Central memory CD4-positive, alpha-beta T cell (primary cell): ENCODE measurements around the gene VASN.
A peak's percentile ranks its signal among the peaks of the same experiment; 100 is the strongest.

Source experiments
- DNase-seq: peaks from one replicate; pipeline ENCODE4 v3.0.0; 2022

The VASN gene

DNA sequence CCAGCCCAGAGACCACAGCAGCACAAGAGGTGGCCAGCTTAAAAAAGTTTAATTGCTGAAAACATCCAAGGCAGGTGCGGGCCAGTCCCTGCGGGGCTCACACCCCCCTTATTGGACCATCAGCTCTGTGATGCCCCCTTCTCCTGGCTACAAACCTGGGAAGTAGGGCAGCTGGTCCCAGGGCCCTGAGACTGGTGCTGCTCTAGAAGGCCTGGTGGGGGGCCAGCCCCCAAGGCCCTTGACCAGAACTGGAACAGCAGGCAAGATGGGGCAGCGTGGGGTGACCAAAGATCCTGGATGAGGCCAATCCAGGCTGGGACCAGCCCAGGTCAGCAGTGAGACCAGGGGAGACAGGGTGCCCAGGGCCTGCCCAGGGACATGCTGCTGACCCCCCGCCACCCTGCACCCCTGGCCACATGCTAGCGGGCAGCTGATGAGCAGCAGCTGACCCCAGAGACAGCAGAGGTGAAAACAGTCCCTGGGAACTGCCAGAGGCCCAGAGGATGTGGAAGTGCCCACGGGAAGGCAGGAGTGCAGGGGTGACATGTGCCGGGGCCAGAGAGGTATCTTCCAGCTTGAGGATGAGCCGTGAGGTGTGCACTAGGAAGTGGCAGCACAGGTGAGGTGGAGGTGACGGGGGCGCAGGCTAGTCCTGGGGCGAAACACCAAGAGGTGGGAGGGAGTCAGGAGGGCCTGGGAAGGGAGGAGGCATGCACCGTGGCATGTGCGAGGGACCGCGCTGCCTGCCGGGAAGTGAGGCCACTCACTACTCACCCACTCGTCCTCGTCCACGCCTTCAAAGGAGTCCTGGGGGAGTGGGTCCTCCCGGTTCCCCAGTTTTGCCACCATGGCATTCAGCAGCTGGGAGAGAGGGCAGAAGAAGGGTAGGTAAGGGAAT lies 16.9 kb upstream of the VASN start:
- DNase-seq: no peak

DNA sequence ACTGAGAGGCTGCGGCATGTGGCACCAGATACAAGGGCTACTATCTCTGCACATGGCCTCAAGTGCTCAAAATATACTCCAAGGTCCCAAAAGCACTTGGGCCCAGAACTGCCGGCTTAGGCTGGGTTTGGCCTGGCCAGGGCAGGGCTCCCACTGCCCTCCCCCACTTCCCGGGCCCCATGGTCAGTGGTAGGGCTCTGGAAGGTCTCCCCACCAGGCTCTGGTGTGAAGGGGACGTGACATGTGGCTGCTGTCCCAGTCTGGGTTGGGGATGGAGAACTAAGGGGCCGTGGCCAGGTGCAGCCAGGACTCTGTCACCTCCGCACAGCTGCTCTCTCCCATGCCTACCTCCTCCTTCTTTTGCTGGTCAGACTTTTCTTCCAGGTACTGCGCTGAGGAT lies 14.8 kb upstream of the VASN start:
- no peak for DNase-seq

DNA sequence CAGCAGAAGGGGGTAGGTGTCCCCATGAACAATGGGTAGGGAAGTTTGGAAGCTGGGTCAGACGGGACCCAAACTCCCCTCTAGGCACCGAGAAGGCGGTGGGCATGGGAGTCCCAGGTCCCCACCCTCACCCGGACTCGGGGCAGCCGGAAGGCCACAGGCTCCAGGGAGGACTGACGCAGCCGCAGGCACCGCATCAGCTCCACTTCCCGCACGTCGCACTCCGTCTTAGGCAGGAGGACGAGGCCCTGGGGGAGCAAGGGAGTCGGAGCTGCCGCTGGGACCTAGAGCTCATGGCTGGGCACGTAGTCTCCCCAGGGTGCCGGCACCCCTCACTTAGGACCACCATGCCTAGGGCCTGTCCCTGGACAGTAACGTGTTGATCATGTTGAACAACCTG lies 13.4 kb upstream of the VASN start:
- DNase-seq: no peak

DNA sequence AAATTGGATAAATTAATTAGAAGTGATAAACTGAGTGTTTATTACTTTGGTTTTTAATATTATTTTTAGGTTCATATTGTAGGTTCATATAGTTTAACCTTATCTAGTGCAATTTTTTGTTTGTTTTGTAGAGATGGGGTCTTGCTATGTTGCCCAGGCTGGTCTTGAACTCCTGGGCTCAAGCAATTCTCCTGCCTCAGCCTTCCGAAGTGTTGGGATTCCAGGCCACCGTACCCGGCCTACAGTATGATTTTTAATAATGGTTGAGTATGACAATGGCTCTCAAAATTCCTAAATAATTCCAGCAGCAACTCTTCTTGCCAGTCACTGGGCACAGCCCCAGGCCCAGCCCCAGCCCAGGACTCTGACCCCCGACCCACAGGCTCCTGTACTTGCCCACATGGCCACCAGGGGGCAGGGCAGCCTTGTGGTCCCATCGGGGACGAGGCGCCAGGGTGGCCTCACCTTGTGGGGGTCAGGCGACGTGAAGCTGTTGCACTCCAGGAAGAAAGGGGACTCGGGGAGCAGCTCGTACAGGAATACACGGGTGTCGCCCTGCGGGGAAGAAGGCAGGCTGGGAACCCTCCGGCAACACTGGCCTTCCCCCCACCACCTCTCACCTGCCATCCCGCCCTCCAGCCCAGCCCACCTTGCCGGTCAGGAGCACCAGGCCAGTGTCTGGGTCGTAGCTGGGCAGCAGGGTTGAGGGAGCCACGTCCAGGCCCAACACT lies 12.7 kb upstream of the VASN start:
- DNase-seq: peak; percentile 50

DNA sequence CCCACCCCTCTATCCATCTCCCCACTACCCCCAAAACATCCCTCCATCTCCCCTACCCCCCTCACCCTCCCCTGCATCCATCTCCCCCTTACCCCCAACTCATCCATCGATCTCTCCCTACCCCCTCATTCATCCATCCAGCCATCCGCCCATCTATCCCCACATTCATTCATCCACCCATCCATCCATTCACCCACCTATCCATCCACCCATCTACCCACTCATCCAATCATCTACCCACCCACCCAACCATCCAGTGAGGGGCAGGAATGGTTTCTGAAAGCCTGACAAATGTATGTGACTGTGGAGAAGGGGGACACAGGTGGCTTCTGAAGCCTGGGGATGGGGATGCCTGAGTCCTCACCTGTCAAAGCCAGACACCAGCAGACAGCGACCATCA lies 11.7 kb upstream of the VASN start:
- no peak for DNase-seq

DNA sequence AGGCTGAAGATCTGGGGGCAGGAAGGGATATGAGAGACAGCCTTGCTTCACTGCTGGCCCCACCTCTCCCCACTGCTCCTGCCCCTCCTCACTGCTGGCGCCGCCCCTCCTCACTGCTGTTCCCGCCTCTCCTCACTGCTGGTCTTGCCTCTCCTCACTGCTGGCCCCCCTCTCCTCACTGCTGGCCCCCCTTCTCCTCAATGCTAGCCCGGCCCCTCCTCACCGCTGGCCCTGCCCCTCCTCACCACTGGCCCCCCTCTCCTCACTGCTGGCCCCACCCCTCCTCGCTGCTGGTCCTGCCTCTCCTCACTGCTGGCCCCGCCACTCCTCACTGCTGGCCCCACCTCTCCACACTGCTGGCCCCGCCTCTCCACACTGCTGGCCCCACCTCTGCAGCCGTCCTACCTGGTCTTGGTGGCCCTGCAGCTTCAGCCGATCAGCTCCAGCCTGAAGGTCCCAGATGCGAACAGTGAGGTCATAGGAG lies 11.1 kb upstream of the VASN start:
- DNase-seq: no peak

DNA sequence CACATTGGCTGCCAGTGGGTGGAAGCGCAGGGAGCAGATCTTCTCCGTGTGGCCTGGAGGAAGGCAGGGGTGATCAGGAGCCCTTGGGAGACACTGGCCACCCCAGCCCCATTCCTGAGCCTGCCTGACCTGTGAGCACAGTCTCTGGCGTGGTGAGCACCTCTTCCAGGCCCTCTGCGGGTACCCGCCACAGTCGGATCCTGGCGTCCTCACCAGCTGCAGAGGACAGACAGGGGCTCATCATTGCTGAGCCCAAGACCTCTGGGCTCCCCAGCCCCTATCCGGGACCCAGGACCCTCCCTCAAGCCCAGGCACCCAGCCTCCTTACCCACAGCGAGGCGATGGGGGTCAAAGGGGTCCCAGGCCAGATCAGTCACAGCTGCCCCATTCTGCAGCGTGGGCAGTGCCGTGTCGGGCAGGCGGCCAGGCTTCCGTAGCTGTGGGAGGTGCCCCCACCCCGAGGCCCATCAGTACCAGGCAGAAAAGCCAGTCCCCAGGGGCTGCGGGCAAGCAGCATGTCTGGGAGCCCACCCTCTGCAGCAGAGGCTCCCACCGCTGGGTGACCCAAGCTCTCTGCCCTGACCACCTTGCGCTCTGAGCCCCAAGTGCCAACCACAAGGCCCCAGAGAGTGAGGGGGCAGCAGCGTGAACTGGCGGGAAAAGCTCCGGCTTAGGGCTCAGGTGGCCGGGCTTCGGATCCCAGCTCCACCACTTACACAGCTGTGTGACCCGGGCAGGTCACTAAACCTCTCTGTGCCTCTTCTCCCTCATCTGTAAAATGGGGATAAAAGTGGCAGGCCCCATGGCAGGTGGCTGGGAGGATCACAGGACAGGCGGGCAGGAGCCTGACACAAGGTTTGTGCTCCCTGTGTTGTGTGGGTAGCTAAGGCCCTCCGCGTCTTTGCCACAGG lies 10.4 kb upstream of the VASN start:
- DNase-seq: no peak

DNA sequence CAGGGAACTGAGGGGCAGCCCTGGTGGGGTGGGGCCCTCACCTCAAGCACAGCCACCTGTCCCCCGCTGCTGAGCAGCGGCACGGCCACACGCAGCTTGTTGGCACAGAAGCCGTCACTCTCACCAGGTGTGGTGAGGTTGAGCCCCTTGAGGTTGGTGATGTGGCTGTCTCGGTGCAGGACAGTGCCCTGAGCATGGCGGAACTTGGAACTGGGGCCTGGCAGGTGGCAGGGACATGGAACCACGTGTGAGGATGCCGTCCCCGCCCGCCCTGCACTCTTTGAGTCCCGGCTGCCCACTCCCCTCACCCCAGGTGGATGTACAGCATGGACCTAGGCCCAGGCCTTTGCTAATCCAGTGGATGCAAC lies 9.7 kb upstream of the VASN start:
- no peak for DNase-seq

DNA sequence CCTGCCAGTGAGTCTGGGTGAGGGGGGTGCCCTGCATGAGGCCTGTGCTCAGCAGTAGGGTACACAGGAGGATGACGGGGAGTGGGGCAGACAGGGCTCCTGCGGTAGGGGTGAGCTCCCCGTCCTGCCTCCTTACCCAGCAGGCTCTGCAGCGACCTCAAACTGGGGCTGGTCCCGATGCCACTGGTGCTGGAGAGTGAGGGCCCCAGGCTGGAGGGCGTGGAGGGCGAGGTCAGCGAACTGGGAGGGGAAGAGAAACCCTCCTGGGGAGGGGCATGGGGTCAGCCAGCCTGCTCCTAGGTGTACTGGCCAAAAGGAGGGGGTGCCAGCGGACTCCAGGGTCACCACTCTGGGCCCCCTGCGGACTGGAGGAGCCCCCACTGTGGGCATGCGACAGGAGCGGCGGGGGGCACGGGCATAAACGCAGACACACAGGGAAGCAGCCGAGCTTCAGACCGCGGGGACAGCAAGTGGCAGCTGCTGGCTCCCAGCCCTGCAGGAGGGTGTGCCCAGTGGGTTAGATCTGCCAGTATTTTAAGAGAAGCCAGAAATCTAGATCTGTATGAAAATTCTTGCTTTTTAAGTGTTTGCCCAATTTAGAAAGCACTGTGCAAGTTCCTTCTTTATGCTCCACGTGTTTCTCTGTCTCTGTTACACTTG lies 9.0 kb upstream of the VASN start:
- no peak for DNase-seq

DNA sequence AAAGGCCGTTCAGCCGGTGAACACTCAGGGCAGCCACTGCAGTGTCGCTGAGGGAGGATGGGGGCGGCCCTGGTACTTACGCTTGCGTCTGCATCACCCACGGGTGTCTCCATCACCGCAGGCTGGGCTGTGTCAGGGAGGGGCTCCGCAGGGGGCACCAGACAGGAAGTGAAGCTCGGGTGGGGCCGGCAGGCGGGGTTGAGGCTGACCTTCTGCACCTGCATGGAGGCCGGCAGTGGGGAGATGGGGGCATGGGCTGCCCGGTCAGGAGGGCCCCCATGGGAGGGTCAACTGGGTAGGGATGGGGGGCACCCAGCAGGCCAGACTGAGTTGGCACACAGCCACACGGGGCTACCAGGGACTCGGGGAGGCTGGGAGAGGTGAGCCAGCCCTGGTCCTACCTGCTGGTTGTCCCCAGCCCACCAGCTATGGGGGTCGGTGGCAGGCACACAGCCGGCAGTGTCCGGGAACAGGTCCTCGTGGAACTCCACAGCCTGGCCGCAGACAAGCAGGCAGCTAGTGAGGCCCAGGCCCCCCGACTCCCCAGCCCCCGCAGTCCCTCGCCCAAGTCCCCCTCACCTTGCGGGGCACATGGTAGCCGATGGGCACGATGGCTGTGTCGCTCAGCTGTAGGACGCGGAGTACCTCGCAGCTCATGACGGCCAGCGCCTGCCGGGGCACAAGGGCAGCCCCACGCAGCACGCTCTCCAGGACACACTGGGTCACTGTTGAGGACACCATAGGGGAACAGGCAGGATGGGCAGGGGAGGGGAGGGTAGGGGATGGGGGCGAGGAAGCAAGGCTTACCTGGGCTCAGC lies 7.2 kb upstream of the VASN start:
- no peak for DNase-seq

DNA sequence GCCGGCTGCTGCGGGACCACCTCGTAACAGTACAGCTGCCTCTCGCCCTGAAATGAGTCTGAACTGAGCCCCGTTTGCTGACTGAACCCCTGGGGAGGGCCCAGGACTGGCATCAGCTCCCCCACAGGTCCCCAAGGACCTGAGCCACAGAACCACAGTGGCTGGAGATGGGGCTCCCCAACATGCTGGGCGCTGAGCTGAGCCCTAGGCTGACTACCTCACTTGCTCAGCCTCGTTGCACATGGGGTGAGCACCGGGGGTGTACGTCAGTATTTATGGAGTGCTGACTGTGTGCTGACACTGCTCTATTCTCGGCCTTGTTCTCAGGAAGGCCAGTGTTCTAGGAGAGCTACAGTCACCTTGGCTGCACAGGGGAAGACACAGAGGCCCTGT lies 6.6 kb upstream of the VASN start:
- DNase-seq: no peak

DNA sequence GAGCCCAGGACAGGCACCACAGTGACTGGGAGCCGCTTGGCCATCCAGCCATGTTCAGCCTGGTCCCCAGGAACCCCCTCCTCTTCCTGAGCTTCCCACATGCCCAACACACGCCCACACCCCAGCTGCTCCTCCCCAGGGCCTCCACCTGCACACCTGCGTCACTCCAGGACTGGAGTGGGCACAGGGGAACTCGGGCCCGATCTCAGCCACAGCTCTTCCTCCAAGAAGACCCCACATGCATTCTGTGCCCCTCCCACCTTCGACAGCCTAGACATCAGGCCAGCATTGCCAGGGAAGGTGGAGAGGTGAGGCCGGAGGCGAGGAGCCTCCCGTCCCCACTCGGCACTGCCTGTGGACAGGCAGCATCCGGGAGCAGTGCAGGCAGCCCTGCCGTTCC lies 6.0 kb upstream of the VASN start:
- no peak for DNase-seq

DNA sequence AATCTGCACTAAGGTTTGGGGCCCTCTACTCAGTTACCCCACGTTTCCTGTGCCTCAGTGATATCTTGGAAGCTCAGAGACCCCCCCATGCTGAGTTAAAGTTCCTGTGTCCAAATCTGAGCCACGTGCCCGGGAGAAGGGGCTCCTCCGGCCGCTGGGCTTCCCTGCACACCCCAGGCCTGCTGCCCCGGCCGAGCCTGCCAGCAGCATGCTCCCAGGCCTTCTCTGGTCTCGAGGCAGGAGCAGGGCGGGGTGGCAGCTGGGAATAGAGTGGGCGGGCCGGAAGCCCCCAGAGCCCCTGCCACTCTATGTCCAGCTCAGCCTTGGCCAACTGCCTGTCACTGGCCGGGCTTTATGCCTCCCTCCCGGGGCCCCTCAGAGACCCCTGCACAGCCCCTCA lies 5.6 kb upstream of the VASN start:
- DNase-seq: no peak

DNA sequence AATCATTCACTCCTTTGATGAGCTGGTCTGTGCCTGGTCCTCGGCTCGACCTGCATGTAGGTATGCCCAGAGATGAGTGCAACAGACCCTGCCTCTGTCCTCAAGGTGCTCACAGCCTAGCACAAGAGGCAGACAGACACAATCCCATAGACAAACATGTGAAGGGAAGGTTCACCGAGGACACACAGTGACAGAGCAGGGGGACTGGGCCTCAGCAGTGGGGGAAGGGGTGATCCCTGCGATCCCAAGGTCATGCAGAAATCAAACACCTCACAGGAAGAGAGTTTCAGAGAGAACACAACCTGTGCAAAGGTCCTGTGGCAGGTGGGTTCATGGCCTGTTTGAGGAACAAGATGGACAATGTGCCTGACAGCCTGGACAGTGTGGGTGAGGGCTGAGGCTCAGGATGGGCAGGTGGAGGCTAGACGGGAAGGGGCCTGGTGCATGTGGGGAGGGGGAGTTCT lies 4.2 kb upstream of the VASN start:
- DNase-seq: no peak

DNA sequence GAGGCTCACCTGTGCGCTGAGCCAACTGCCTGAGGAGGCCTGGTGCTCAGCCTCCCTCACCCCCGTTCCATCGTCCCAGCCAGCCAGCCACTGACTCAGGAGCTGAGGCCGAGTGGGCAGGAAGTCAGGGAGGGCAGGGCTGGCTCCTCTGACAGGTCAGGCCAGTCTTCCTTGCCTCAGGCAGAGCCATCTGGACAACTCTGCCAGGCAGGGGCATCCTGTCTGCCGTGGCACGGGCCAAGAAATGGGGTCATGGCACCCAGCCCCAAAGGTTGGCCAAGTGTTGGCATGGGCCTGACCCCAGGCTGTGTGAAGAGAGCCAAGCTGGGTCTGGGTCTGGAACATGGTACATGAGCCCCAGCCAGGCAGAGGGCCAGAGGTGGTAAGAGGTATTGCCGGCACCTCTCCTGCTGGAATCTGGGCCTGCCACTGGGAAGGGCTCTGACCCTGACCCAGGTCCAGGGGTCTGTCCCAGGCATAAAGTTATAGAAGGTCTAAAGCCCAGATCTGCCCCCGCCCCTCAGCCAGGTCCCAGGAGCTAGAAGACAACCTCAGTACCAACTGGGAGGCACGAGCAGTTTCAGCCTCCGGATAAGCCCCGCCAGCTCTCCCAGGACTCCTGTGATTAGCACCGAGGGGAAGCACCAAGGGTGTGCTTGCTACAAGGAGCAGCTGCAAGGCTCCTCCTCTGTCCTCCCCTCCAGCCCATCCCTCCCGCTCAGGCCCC lies 2.5 kb upstream of the VASN start:
- DNase-seq: no peak

DNA sequence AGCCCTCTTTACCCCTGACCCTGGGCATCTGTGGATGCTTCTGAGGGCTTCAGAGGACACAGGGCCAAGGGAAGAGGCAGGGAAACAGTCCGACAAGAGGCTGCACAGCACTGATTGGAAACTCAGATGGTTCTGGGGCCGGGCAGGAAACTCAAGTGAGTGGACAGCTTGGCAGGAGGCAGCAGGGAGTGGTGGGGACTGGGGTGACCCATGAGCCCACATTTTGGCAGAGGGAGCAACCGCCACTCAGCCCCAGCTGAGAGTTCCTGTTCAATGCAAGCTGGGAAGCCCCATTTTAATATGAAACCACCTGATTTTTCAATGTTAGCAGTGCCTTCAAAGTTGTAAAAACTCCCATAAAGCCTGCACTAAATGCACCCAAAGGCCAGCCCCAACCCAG lies 1.5 kb upstream of the VASN start:
- no peak for DNase-seq

DNA sequence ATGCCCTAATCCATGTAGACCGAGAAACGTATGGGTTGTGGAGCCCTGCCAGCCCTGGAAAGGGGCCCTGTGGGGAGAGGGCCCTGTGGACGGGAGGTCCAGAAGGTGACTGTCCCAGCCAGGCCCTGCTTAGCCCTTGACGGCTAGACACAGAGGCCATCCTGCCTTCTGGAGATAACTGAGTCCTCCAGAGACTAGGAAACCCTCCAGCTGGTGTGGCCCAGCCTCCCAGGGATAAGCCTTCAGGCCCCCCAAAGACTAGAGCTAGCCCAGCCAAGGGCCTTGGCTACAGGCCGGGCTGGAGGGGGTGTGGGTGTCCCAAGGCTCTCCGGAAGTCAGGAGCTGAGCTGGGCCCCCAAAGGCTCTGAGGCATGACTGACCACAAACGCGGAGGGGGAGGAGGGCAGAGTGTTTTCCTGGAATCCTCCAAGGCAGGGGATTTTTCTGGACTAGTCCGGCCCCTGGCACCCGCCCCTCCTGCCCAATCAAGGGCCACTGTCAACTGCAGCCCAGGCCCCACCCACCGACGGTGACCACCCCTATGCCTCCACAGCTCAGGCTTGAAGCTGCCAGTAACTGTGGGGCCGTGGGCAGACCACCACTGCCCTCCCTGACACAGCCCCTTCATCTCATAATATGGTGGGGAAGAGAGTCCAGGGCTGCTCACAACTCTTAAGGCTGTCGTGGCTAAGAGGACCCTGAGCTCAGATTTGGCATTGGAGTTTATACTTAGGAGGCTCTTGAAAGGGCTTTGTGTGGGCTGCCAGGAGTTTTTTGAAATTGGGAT lies 885 bp upstream of the VASN start:
- DNase-seq: no peak

DNA sequence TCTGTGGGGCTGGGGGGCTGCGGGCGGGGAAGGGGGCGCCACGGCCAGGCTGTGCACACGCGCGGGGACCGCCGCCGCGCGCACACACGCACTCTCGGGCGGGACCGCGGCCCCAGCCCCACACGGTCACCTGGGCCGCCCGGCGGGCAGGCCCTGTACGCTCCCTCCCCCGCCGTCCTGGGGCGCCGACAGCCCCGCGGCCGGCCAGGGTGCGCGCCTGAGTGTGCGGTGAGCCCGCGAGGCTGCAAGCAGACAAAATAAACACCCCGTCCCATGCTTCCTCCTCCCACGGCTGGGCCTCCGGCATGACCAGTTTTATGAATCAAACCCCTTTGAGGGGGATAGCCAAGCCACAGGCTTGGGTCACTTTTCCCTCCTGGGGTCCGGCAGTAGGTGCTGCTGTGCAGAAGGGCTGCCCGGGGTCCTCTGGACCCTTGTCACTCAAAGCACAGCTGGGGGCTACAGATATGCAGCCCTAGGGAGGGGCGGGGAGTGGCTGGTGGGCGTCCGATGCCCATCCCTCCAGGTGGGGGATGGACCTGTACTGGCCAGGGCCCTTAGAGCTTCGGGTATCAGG lies 441 bp downstream of the VASN start:
- peak; percentile 44 for DNase-seq

DNA sequence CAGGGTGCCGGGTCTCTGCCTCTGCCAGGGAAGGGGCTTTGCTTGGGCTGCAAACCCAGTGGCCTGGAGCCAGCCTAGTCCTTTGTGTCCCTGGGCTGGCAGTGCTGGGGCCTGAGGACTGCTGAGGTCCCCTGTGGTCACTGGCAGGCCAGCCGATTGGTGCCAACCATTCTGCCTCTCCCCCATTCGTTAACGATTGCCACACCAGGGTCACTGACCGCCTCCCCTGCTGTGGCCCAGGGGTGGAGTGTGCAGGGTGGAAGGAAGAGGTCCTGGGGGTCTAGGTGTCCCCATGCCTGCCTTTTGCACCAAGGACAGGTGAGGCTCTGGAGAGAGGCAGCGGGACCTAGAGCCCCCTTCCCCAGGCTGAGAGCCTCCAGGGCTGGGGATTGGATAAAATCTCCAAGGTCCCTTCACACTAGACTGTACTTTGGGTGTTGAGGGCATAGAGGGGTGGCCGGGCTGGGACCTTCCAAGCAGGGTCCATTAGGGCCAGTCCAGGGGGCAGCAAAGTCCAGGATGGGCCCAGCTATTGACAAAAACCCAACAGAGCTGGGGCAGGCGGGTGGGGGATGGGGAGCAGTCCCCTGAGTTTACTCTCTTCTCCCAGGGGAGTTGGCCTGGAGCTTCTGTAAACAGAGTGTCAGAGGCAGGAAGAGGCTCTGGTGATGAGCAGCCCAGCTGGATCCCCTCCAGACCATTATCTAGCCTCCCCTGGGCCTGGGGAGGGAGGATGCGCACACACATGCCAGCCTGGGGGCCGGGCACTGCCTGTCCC lies 1.1 kb downstream of the VASN start:
- no peak for DNase-seq
